HepG2 (cell line): ENCODE measurements around the gene TOP1. TPM values are rescaled to one million over a fixed set of nuclear protein-coding genes. Genes with fewer than 3 reads are reported as not detected.

Source experiments
- AGO1 ChIP-seq: fragments of 200-400 bp; formaldehyde crosslinking; IDR thresholded peaks from 2 replicates; pipeline ENCODE4 v1.6.1; 2017; ENCODE audit warnings: mild to moderate bottlenecking, low read depth, low read length, moderate library complexity; ENCODE audit not compliant: poor library complexity, severe bottlenecking
- CEBPB ChIP-seq: IDR thresholded peaks from 2 replicates; pipeline ENCODE4 v1.6.1; 2011; ENCODE audit warnings: low read depth, low read length, improper control_type of control experiment, borderline replicate concordance
- ELF1 ChIP-seq: sonication (generic); formaldehyde crosslinking; IDR thresholded peaks from 2 replicates; pipeline ENCODE4 v1.4.0; 2020; ENCODE audit warnings: missing genetic modification reagents
- FOSL2 ChIP-seq: sonication (generic); formaldehyde crosslinking; IDR thresholded peaks from 2 replicates; pipeline ENCODE4 v1.4.0; 2020; ENCODE audit warnings: missing genetic modification reagents
- ISX ChIP-seq: sonication (generic); formaldehyde crosslinking; conservative IDR thresholded peaks from 2 replicates; pipeline ENCODE4 v1.5.0; 2020; ENCODE audit warnings: missing genetic modification reagents
- MAZ ChIP-seq, 2 experiments: sonication (generic) in 1 of 2; formaldehyde crosslinking in 1 of 2; IDR thresholded peaks; 2 replicates each; pipeline versions ENCODE4 v1.5.0 to v1.6.1; 2012 to 2020; ENCODE audit warnings: low read depth in 2 of 2, mild to moderate bottlenecking in 2 of 2, borderline replicate concordance in 1 of 2, improper control_type of control experiment in 1 of 2, low read length in 1 of 2, missing genetic modification reagents in 1 of 2, moderate library complexity in 1 of 2
- NR2F2 ChIP-seq: IDR thresholded peaks from 2 replicates; pipeline ENCODE4 v1.6.1; 2012; ENCODE audit warnings: low read depth, inconsistent platforms, borderline replicate concordance
- PPARG ChIP-seq: conservative IDR thresholded peaks from 2 replicates; pipeline ENCODE4 v1.6.1; 2016; ENCODE audit warnings: missing biosample characterization, missing genetic modification reagents
- PRDM15 ChIP-seq: sonication (generic); formaldehyde crosslinking; IDR thresholded peaks from 2 replicates; pipeline ENCODE4 v1.4.0; 2020; ENCODE audit warnings: missing genetic modification reagents
- RARG ChIP-seq: sonication (generic); formaldehyde crosslinking; IDR thresholded peaks from 2 replicates; pipeline ENCODE4 v1.4.0; 2020; ENCODE audit warnings: low read depth, mild to moderate bottlenecking, missing genetic modification reagents
- SALL1 ChIP-seq: sonication (generic); formaldehyde crosslinking; IDR thresholded peaks from 2 replicates; pipeline ENCODE4 v1.8.0; 2022; ENCODE audit warnings: mild to moderate bottlenecking, missing genetic modification reagents
- SPEN ChIP-seq: sonication (generic); formaldehyde crosslinking; IDR thresholded peaks from 2 replicates; pipeline ENCODE4 v1.5.1; 2020; ENCODE audit warnings: low read depth, mild to moderate bottlenecking, missing genetic modification reagents
- SSRP1 ChIP-seq: IDR thresholded peaks from 2 replicates; pipeline ENCODE4 v1.6.1; 2016; ENCODE audit warnings: control low read depth
- TBX2 ChIP-seq: sonication (generic); formaldehyde crosslinking; IDR thresholded peaks from 2 replicates; pipeline ENCODE4 v1.5.0; 2020; ENCODE audit warnings: missing genetic modification reagents, mild to moderate bottlenecking, borderline replicate concordance
- TFDP1 ChIP-seq: IDR thresholded peaks from 2 replicates; pipeline ENCODE4 v1.6.1; 2016; ENCODE audit warnings: missing compliant biosample characterization, missing genetic modification reagents, borderline replicate concordance
- TRIM24 ChIP-seq: sonication (generic); formaldehyde crosslinking; IDR thresholded peaks from 2 replicates; pipeline ENCODE4 v1.8.0; 2022; ENCODE audit warnings: mild to moderate bottlenecking, missing genetic modification reagents
- TSC22D2 ChIP-seq: sonication (generic); formaldehyde crosslinking; IDR thresholded peaks from 2 replicates; pipeline ENCODE4 v1.5.1; 2020; ENCODE audit warnings: missing genetic modification reagents, mild to moderate bottlenecking, borderline replicate concordance
- ZFP82 ChIP-seq: sonication (generic); formaldehyde crosslinking; IDR thresholded peaks from 2 replicates; pipeline ENCODE4 v1.5.1; 2020; ENCODE audit warnings: mild to moderate bottlenecking, missing genetic modification reagents, borderline replicate concordance
- ZFP90 ChIP-seq: sonication (generic); formaldehyde crosslinking; IDR thresholded peaks from 2 replicates; pipeline ENCODE4 v1.8.0; 2022; ENCODE audit warnings: missing genetic modification reagents, mild to moderate bottlenecking, inconsistent platforms, borderline replicate concordance
- ZKSCAN5 ChIP-seq: sonication (generic); formaldehyde crosslinking; IDR thresholded peaks from 2 replicates; pipeline ENCODE4 v1.5.1; 2020; ENCODE audit warnings: mild to moderate bottlenecking, missing genetic modification reagents
- ZNF296 ChIP-seq: sonication (generic); formaldehyde crosslinking; conservative IDR thresholded peaks from 2 replicates; pipeline ENCODE4 v1.5.0; 2020; ENCODE audit warnings: mild to moderate bottlenecking, missing genetic modification reagents
- polyA plus RNA-seq, 8 experiments: library from polyadenylated mRNA; depleted of rRNA in 3 of 8; stranded (reverse) in 7 of 8; unstranded in 1 of 8; fragments of >200 nt; fragmentation: Illumina TruSeq in 4 of 8; extraction: Trizol in 4 of 8; gene quantifications; 2 replicates each; pipeline versions ENCODE4 v1.2.1 to v1.2.3, GENCODE V29; 2011 to 2016; ENCODE audit warnings: low read depth in 4 of 8, missing spikeins in 1 of 8, mixed read lengths in 1 of 8; ENCODE audit not compliant: insufficient read depth in 1 of 8
- total RNA-seq, 5 experiments: library from RNA; depleted of rRNA; stranded (reverse); fragments of >200 nt; fragmentation: Illumina TruSeq; extraction: Trizol; gene quantifications; 2 replicates each; pipeline ENCODE4 v1.2.3, GENCODE V29; 2016; ENCODE audit warnings: low read depth in 1 of 5
- TF ChIP-seq, protein P1 (sequence below): sonication (generic); formaldehyde crosslinking; IDR thresholded peaks from 2 replicates; pipeline ENCODE4 v1.4.0; 2020; ENCODE audit warnings: missing genetic modification reagents, borderline replicate concordance
- TF ChIP-seq, protein P2 (sequence below): sonication (generic); formaldehyde crosslinking; IDR thresholded peaks from 2 replicates; pipeline ENCODE4 v1.4.0; 2020; ENCODE audit warnings: mild to moderate bottlenecking, missing genetic modification reagents

The TOP1 gene
- total and polyA plus RNA-seq, 2 of the 13 experiments (the other 11 are each of a cell fraction or from before 2014, with no cell fraction given) = 10.2 to 19.4 TPM

GRCh38 chr20:41173161-41173721 lies 144.6 kb downstream of the TOP1 start (continued):
- peak; percentile 21; the same call in 1 of the 2 replicates for TF ChIP-seq FOSL2 (CRISPR knock-in tag)
- TF ChIP-seq TRIM24 (CRISPR knock-in tag) = no peak
- no peak for TF ChIP-seq TFDP1
- TF ChIP-seq PPARG (CRISPR knock-in tag) = no peak
- peak; percentile 57; the same call in 1 of the 2 replicates for TF ChIP-seq SALL1 (CRISPR knock-in tag)
- no peak for TF ChIP-seq AGO1
- no peak for TF ChIP-seq RARG
- no peak for TF ChIP-seq ZKSCAN5 (CRISPR knock-in tag)
- TF ChIP-seq, protein P1, sequence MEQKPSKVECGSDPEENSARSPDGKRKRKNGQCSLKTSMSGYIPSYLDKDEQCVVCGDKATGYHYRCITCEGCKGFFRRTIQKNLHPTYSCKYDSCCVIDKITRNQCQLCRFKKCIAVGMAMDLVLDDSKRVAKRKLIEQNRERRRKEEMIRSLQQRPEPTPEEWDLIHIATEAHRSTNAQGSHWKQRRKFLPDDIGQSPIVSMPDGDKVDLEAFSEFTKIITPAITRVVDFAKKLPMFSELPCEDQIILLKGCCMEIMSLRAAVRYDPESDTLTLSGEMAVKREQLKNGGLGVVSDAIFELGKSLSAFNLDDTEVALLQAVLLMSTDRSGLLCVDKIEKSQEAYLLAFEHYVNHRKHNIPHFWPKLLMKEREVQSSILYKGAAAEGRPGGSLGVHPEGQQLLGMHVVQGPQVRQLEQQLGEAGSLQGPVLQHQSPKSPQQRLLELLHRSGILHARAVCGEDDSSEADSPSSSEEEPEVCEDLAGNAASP (CRISPR knock-in tag) = 0 out of 2 replicates have a peak, but pooled peaks have one; percentile 25
- TF ChIP-seq PRDM15 (CRISPR knock-in tag) = no peak
- peak; percentile 38; the same call in 1 of the 2 replicates for TF ChIP-seq TSC22D2 (CRISPR knock-in tag)
- TF ChIP-seq MAZ (IDR thresholded peaks at IDR 0.05; ENCODE audit: borderline replicate concordance, low read depth, low read length) = peak; percentile 36; the same call in 1 of the 2 replicates
- TF ChIP-seq MAZ (CRISPR knock-in tag; IDR thresholded peaks at IDR 0.05; ENCODE audit: low read depth) = 0 out of 2 replicates have a peak, but pooled peaks have one; percentile 29
- TF ChIP-seq SPEN (CRISPR knock-in tag) = peak; percentile 60
- no peak for TF ChIP-seq NR2F2
- no peak for TF ChIP-seq ISX (CRISPR knock-in tag)
- no peak for TF ChIP-seq ZFP82
- no peak for TF ChIP-seq ZFP90 (CRISPR knock-in tag)
- TF ChIP-seq ELF1 (CRISPR knock-in tag) = no peak
- TF ChIP-seq SSRP1 (CRISPR knock-in tag) = no peak
- TF ChIP-seq ZNF296 = no peak
- TF ChIP-seq, protein P2, sequence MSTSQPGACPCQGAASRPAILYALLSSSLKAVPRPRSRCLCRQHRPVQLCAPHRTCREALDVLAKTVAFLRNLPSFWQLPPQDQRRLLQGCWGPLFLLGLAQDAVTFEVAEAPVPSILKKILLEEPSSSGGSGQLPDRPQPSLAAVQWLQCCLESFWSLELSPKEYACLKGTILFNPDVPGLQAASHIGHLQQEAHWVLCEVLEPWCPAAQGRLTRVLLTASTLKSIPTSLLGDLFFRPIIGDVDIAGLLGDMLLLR (CRISPR knock-in tag) = peak; percentile 24; the same call in 1 of the 2 replicates
- no peak for TF ChIP-seq CEBPB
- no peak for TF ChIP-seq TBX2 (CRISPR knock-in tag)
